Measurements from ENCODE around the gene STXBP6.

STXBP6 gene

DNA sequence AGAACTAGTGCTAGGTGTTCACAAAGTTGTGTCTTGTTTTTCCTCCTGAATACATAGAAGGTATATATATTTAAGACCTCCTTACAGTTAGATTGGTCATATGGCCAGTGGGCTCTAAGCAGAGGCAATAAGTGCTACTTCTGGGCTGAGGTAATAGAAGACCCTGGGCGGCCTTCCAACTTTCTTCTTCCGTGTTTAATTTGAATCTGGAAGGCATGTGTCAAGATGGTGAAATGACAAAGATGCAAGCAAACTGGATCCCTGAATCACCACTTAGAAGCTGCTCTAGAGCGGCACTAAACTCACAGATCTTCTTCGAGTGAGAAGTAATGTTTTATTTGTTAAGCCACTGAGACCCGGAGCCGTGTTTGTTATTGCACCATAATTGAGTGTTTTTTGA is 215.0 kb downstream of the STXBP6 start:
- no peak for DNase-seq
- no peak for TF ChIP-seq POLR2A (IDR thresholded peaks at IDR 0.05; ENCODE audit: low read length)
- TF ChIP-seq GATA1 (IDR thresholded peaks at IDR 0.05; ENCODE audit: low read depth, low read length) = no peak

DNA sequence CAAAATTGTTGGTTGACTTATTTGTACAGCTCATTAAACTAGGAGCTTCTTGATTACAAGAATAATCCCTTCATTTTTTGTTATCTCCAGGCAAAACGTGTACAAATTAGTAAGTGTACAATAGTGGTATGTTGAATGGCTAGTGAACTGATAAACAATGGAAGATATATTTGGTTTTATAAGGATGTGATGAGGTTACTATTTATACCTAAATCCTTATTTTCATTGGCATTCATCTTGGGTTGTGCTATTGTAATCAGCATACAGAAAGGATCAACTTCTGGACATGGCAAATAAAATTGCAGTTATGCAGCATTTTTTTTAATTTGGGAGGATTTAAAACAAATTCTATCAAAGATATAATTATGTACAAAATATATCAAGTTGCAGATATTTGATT is 216.6 kb downstream of the STXBP6 start:
- TF ChIP-seq POLR2A (IDR thresholded peaks at IDR 0.05; ENCODE audit: low read length) (no peak), GATA1 (IDR thresholded peaks at IDR 0.05; ENCODE audit: low read depth, low read length) (no peak)
- no peak for DNase-seq

- no peak for DNase-seq
- no peak for TF ChIP-seq GATA1 (IDR thresholded peaks at IDR 0.05; ENCODE audit: low read depth, low read length)
- no peak for TF ChIP-seq POLR2A (IDR thresholded peaks at IDR 0.05; ENCODE audit: low read length)
Observed at GRCh38 chr14:24831677-24832076, 218.3 kb downstream of the STXBP6 start.

DNA sequence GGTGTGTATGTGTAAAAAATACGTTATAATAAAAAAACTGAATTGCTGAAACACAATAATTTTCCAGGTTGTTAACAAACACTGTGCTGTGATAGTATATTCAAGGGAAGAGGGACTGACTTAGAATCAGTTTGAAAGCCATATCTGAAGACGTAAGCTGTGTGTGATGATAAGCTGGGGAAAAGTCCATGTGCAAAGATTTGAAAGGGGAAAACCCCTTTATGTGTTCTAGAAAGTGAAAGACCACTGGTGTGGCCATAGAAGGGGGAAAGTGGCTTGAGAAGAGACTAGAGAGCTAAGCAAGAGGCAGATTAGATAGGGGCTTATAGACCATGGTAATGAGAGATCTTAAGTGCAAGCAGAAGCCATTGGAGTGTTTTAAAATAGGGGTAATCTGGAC is 220.1 kb downstream of the STXBP6 start:
- TF ChIP-seq POLR2A (IDR thresholded peaks at IDR 0.05; ENCODE audit: low read length) = no peak
- no peak for TF ChIP-seq GATA1 (IDR thresholded peaks at IDR 0.05; ENCODE audit: low read depth, low read length)
- no peak for DNase-seq

- TF ChIP-seq GATA1 (IDR thresholded peaks at IDR 0.05; ENCODE audit: low read depth, low read length) (no peak), POLR2A (IDR thresholded peaks at IDR 0.05; ENCODE audit: low read length) (no peak)
- no peak for DNase-seq
Observed at GRCh38 chr14:24828486-24828885, 221.5 kb downstream of the STXBP6 start.

DNA sequence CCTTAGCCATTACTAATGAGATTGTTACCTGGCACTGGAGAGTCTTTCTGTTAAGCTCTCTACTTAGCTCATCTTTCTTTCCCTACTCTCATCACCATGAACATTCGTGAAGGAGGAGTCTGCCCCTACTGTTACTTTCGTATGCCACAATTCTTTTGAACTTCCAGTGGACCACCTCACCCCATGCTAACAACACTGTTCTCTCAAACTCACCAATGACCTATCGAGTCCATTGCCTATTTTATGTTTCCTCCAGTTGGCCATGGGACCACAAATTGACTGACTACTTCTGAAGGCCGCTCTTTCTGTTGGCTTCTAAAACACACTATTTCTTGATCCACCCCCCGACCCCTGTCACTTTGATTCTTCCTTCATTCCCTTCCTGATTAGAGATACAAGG is 223.6 kb downstream of the STXBP6 start:
- TF ChIP-seq POLR2A (IDR thresholded peaks at IDR 0.05; ENCODE audit: low read length) (no peak), GATA1 (IDR thresholded peaks at IDR 0.05; ENCODE audit: low read depth, low read length) (no peak)
- DNase-seq = no peak

DNA sequence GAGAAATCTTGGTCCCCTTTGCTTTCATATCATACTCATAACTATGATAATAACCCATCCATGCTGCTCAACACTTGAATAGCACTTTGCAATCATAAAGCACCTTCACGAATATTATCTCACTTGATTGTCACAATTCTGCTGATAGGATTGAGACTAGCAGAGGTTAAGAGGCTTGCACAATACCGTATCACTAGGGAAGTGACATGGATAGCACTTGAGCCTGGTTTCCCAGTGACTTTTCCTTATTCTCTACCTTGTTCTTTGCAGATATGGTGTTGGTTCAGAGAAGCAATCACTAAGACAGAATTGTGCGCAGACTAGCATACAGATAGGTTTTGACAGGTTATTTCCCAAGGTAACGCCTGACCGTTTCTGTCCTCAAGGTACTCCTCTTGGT is 229.3 kb downstream of the STXBP6 start:
- no peak for DNase-seq
- no peak for TF ChIP-seq POLR2A (IDR thresholded peaks at IDR 0.05; ENCODE audit: low read length)
- TF ChIP-seq GATA1 (IDR thresholded peaks at IDR 0.05; ENCODE audit: low read depth, low read length) = no peak

DNA sequence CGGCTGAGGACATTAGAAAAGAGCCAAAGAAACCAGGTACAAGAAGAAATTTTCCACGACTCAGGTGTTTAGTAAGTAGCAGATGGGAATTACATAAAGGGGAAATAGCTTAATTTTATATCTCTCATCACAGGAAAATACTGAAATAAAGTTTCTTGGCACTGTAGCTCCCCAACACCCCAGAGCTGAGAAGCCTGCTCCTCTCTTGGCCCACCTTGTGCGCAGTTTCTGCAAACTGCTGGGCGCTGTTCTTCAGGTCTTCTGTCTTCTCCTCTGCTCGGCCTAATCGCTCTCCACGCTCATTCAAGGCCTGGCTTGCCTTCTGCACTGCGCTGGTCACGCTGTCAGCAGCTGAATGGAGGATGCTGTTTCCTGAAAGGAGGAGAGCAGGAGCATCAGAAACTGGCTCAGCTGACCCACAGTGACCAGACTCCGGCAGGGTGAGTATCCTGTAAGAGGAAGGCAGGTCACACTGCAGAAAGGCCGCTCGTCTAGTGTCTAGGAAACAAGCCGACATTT is 231.1 kb downstream of the STXBP6 start:
- TF ChIP-seq POLR2A (IDR thresholded peaks at IDR 0.05; ENCODE audit: low read length) (no peak), GATA1 (IDR thresholded peaks at IDR 0.05; ENCODE audit: low read depth, low read length) (no peak)
- DNase-seq = no peak

DNA sequence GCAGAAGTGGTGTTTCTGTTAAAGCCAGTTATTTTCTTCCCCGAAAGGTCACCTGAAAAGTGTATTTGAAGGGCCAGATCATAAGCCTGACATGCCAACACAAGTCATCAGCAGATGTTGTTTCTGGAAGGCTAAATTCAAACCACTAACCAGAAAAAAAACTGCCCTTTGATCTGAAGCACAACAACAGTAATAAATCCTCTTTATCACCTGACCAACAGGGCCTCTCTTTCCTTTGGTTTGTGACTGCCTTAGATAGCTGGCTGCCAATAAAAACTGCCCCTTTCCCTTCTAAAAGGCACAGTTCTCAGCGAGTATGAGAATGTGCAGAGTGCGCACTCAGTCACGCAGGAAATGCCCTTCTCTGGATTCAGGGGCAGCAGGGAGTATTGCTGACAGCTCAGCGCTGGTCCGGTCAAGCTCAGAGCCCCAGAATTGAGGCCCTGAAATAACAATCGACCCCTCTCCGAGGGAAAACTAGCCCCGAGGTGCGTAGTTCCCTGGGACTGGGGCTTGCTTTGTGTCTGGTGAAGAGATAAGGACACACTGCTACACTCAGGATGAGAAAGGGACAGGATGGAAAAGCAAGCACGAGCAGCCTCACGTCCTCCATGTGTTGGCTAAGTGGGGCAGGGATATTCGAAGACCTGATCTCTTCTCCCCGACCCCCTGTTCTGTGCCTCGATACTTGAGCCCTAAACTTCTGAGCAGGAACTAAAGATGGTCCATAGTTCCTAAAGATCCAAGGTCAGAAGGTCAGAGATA is 231.7 kb downstream of the STXBP6 start:
- DNase-seq = no peak
- TF ChIP-seq POLR2A (IDR thresholded peaks at IDR 0.05; ENCODE audit: low read length) = no peak
- TF ChIP-seq GATA1 (IDR thresholded peaks at IDR 0.05; ENCODE audit: low read depth, low read length) = no peak

DNA sequence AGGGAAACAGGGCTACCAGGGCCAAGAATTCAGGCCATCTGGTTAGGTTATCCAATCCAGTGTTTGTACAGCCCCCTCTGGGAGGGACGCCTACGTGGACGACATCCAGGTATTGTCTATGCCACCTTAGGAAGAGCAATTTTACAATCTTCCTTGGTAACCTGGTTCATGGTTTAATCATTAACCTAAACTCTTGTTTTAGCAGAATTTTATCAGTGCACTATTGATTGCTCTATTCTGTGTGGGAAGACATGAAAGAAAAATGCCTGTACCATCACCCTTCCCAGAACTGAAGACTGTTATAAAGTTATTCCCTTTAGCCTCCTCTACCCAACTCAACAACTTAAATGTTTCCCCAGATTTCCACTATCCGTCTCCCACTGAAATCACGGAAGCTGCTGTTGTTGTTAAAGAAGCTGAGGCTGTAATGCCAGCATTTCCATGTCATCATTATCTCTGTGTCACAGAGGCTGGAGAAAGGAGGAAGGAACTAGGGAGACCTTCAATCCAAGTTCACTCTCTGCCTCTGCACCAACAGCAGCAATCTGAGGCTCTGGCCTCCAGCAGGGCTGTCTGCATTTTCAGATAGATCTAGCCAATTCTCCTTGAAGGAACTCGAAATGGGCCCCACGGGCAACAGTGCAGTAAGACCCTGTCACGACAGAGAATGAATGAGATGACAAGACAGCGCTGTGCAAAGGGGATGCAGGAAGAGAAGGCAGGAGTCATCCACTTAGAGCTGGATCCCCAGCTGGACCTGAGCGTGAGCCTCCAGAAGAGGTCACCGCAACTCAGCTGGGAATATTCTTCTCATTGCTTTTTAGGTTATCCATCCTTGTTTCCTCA is 232.5 kb downstream of the STXBP6 start:
- no peak for TF ChIP-seq GATA1 (IDR thresholded peaks at IDR 0.05; ENCODE audit: low read depth, low read length)
- TF ChIP-seq POLR2A (IDR thresholded peaks at IDR 0.05; ENCODE audit: low read length) = no peak
- peak; percentile 5 to 10 for DNase-seq

DNA sequence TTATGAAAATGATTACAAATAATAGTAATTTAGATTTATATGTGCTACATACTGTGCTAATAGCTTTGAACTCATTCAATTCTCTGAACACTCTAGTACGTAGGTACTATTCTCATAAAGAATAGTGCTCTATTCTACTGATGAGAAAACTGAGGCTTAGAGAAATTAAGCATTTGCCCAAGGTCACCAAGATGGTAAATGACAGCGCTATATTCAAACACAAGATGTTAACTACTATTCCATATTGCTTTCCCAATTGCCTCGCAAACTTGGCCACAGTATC is 233.1 kb downstream of the STXBP6 start:
- TF ChIP-seq GATA1 (IDR thresholded peaks at IDR 0.05; ENCODE audit: low read depth, low read length) (no peak), POLR2A (IDR thresholded peaks at IDR 0.05; ENCODE audit: low read length) (no peak)
- no peak for DNase-seq

DNA sequence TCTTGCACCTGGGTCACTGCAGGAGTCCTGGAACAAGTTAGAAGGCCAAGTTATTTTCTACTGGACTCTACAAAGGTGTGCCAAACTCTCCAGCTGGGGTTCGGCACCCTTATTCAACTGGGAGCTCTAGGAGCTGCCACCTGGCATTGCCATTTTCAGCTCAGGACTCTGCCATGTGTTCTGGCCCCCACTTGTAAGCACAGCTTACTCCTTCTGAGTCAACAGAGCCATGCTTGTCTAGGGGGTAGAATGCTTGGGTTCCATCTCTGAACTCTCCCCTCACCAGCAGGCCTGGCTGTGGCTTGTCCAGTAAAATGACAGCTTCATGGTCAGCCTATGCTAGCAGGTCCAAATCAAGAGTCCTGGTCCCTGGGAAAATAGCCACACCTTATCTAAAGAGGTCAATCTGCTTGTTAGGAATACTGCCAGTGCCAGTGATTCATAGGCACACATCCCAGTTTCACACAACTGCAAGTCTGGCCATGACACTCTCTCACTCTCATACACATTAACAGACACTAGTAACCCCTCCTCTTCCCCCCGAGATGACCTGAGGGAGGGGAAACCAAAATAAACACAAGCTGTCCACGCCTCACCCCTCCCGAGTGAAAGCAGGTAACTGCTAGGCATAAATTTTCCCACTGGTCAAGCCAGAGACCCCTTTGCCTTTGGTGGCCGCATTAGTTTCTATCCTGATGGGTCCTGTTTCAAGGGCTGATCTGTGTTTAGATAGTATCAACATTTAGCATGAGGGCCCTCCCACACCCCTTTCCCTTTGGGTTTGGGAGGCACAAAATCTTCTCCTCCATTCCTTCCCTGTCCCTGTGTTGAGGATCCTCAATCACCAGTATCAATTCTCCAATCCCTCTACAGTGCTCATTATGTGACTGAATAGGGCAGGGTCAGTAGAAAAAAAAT is 233.7 kb downstream of the STXBP6 start:
- TF ChIP-seq POLR2A (IDR thresholded peaks at IDR 0.05; ENCODE audit: low read length) (no peak), GATA1 (IDR thresholded peaks at IDR 0.05; ENCODE audit: low read depth, low read length) (no peak)
- no peak for DNase-seq

DNA sequence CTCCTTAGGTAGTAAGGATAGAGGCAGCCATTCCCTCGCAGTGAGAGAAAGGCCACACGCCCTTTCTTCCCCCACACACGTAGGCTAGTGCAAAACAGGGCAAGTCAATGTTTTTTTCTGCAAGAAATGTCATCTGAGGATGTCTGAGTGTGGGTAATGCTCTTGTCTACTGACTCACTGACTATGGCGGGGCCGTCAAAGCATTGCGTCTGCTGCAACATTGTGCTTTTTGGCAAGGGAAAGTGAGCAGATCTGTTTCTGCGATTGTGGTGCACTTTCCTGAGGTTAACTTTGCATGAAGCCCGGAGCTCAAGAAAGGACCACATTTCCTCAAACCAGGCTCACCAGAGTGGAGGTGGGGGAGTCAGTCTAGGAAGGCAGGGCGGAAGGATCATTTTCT is 234.4 kb downstream of the STXBP6 start:
- TF ChIP-seq GATA1 (IDR thresholded peaks at IDR 0.05; ENCODE audit: low read depth, low read length) (no peak), POLR2A (IDR thresholded peaks at IDR 0.05; ENCODE audit: low read length) (no peak)
- no peak for DNase-seq

DNA sequence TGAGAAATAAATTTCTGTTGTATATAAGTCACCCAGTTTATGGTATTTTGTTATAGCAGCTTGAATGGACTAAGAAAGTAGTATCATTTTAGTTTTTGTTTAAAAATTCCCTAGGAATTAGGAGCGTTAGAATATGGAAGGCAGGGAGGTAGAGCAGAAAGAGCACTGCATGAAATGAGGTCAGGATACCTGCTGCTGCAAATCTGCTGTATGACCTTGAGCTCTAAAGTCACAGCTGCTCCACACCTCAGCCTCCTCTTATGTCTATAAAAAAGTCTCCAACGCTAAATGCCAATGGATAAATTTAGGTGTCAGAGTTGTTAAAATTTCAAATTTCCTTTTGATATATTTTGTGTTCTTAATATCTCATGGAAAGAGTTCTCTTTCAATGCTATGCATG is 235.0 kb downstream of the STXBP6 start:
- DNase-seq = no peak
- TF ChIP-seq POLR2A (IDR thresholded peaks at IDR 0.05; ENCODE audit: low read length) (no peak), GATA1 (IDR thresholded peaks at IDR 0.05; ENCODE audit: low read depth, low read length) (no peak)

Measured in erythroblast (primary cell).